DOHH2 (cell line): ENCODE measurements around the gene AP1AR.
A peak's percentile ranks its signal among the peaks of the same experiment; 100 is the strongest.
"Not testable (repeated sequence)": the region's sequence is repeated elsewhere in the genome, so short reads cannot be mapped to it uniquely, and the experiment has no call there.

Experiments
- H3F3A ChIP-seq: fragments of 200-600 bp; sonication (generic), shearing (Covaris generic); 2 replicates; pipeline ENCODE4 v1.6.0; 2016; ENCODE audit warnings: antibody characterized with exemption, mild to moderate bottlenecking; ENCODE audit not compliant: control insufficient read depth, insufficient read depth
- H3K27ac ChIP-seq: fragments of 200-600 bp; sonication (generic); 2 replicates; pipeline ENCODE4 v1.5.1; 2014; ENCODE audit warnings: low read depth, mild to moderate bottlenecking, low read length, moderate library complexity
- H3K27me3 ChIP-seq: fragments of 200-600 bp; sonication (generic); 2 replicates; pipeline ENCODE4 v1.6.1; 2014; ENCODE audit warnings: mild to moderate bottlenecking, low read length, mixed read lengths; ENCODE audit not compliant: control insufficient read depth
- H3K36me3 ChIP-seq: fragments of 200-600 bp; sonication (generic); 2 replicates; pipeline ENCODE4 v1.6.1; 2014; ENCODE audit warnings: mild to moderate bottlenecking, low read length, moderate library complexity, mixed read lengths; ENCODE audit not compliant: control insufficient read depth
- H3K4me1 ChIP-seq: fragments of 200-600 bp; sonication (generic); 2 replicates; pipeline ENCODE4 v1.6.1; 2014; ENCODE audit warnings: mild to moderate bottlenecking, low read length, mixed read lengths; ENCODE audit not compliant: control insufficient read depth
- H3K4me2 ChIP-seq: fragments of 200-600 bp; sonication (generic); 2 replicates; pipeline ENCODE4 v1.6.0; 2014; ENCODE audit warnings: mild to moderate bottlenecking, low read length, moderate library complexity
- H3K4me3 ChIP-seq: fragments of 200-600 bp; sonication (generic); 2 replicates; pipeline ENCODE4 v1.5.1; 2014; ENCODE audit warnings: mild to moderate bottlenecking, low read length, mixed read lengths
- H3K79me2 ChIP-seq: fragments of 200-600 bp; sonication (generic); 2 replicates; pipeline ENCODE4 v1.6.1; 2014; ENCODE audit warnings: mild to moderate bottlenecking, low read length, mixed read lengths; ENCODE audit not compliant: control insufficient read depth
- H3K9me2 ChIP-seq: fragments of 200-600 bp; sonication (generic); replicated peaks from 2 replicates; pipeline ENCODE4 v1.6.1; 2014; ENCODE audit warnings: mild to moderate bottlenecking, low read length, mixed read lengths; ENCODE audit not compliant: control insufficient read depth
- H3K9me3 ChIP-seq: fragments of 200-600 bp; sonication (generic); 2 replicates; pipeline ENCODE4 v1.6.1; 2014; ENCODE audit warnings: antibody characterized with exemption, low read length, mixed read lengths; ENCODE audit not compliant: control insufficient read depth, insufficient read depth
- H4K20me1 ChIP-seq: fragments of 200-600 bp; sonication (generic); 2 replicates; pipeline ENCODE4 v1.6.0; 2014; ENCODE audit warnings: low read depth, mild to moderate bottlenecking, antibody characterized with exemption, low read length, moderate library complexity; ENCODE audit not compliant: control insufficient read depth, insufficient read depth
- EZH2phosphoT487 ChIP-seq: fragments of 200-600 bp; sonication (generic); IDR thresholded peaks from 2 replicates; pipeline ENCODE4 v1.6.1; 2017; ENCODE audit warnings: borderline replicate concordance, mild to moderate bottlenecking, antibody characterized with exemption, low read length, moderate library complexity, mixed read lengths
- TF ChIP-seq, protein P1 (sequence below): fragments of 200-600 bp; sonication (generic); IDR thresholded peaks from one replicate; pipeline ENCODE4 v1.5.1; 2014; ENCODE audit warnings: antibody characterized with exemption, mild to moderate bottlenecking, low read depth, low read length; ENCODE audit not compliant: poor library complexity, severe bottlenecking

The AP1AR gene

DNA sequence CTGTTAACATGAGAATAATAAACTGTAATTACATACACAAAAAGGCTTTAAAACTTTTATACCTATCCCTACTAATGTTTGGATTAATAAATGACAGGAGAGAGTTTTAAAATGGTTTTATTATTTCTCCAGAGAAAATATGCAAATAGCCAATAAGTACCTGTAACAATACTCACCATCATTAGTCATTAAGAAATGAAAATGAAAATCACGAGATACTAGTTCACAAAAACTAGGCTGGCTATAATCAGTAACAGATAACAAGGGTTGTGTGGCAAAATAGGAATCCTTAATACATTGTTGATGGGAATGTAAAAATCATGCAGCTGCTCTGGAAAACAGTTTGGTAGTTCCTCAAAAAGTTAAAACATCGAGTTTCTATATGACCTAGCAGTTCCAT, 25.2 kb upstream of the AP1AR start:
- TF ChIP-seq, protein P1, sequence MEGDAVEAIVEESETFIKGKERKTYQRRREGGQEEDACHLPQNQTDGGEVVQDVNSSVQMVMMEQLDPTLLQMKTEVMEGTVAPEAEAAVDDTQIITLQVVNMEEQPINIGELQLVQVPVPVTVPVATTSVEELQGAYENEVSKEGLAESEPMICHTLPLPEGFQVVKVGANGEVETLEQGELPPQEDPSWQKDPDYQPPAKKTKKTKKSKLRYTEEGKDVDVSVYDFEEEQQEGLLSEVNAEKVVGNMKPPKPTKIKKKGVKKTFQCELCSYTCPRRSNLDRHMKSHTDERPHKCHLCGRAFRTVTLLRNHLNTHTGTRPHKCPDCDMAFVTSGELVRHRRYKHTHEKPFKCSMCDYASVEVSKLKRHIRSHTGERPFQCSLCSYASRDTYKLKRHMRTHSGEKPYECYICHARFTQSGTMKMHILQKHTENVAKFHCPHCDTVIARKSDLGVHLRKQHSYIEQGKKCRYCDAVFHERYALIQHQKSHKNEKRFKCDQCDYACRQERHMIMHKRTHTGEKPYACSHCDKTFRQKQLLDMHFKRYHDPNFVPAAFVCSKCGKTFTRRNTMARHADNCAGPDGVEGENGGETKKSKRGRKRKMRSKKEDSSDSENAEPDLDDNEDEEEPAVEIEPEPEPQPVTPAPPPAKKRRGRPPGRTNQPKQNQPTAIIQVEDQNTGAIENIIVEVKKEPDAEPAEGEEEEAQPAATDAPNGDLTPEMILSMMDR = no peak
- TF ChIP-seq EZH2phosphoT487 = no peak
- no peaks in the 10 kb centered on the region for H3K9me3 ChIP-seq
- H3F3A ChIP-seq = no peaks in the 10 kb centered on the region
- no peaks in the 10 kb centered on the region for H4K20me1 ChIP-seq
- no peaks in the 10 kb centered on the region for H3K79me2 ChIP-seq
- H3K9me2 ChIP-seq = no peaks in the 10 kb centered on the region
- H3K27me3 ChIP-seq = no peaks in the 10 kb centered on the region
- H3K4me2 ChIP-seq = no peak overlapping the region
- H3K36me3 ChIP-seq = no peaks in the 10 kb centered on the region
- no peak overlapping the region for H3K27ac ChIP-seq
- no peak overlapping the region for H3K4me3 ChIP-seq
- H3K4me1 ChIP-seq = peaks cover 11% of the 10 kb centered on the region

DNA sequence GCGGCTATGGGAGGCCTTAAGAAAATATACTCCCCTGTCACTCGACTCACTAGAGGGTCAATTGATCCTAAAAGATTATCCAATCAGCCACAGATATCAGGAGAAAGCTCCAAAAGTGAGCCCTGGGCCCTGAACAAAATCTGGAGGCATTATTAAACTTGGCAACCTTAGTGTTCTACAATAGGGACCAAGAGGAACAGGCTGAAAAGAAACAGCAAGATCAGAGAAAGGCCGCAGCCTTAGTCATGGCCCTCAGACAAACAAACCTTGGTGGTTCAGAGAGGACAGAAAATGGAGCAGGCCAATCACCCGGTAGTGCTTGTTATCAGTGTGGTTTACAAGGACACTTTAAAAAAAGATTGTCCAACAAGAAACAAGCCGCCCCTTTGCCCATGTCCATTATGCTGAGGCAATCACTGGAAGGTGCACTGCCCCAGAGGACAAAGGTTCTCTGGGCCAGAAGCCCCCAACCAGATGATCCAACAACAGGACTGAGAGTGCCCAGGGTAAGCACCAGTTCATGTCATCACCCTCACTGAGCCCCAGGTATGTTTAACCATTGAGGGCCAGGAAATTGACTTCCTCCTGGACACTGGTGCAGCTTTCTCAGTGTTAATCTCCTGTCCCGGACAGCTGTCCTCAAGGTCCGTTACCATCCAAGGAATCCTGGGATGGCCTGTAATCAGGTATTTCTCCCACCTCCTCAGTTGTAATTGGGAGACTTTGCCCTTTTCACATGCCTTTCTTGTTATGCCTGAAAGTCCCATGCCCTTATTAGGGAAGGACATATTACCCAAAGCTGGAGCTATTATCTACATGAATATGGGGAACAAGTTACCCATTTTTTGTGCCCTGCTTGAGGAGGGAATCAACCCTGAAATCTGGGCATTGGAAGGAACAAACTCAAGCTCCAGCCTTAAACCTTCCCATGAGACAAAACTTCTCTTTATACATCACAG, 23.2 kb upstream of the AP1AR start:
- H3F3A ChIP-seq, H3K27ac ChIP-seq, H3K9me2 ChIP-seq, H3K9me3 ChIP-seq, H3K79me2 ChIP-seq, H3K36me3 ChIP-seq, H3K4me2 ChIP-seq, H3K27me3 ChIP-seq, H4K20me1 ChIP-seq, H3K4me3 ChIP-seq: not testable (repeated sequence)
- H3K4me1 ChIP-seq = peaks cover 13% of the 10 kb centered on the region

DNA sequence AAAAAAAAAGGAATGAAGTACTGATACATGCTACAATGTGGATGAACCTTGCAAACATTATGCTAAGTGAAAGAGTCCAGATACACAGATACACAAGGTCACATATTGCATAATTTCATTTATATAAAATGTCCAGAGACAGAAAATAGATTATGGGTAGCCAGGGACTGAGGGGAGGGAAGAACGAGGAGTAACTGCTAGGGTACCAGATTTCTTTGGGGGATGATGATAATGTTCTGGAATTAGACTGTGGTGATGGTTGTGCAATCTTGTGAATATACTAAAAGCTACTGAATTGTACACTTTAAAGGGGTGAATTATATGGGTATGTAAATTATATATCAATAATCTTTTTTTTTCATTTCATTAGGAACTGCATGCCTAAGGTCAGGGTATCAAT, 20.8 kb upstream of the AP1AR start:
- H3K79me2 ChIP-seq = no peaks in the 10 kb centered on the region
- H3K4me3 ChIP-seq = no peak overlapping the region
- H3K27ac ChIP-seq = no peak overlapping the region
- no peaks in the 10 kb centered on the region for H3K9me2 ChIP-seq
- no peak overlapping the region for H3K4me2 ChIP-seq
- H3K4me1 ChIP-seq = peaks cover 29% of the 10 kb centered on the region
- H4K20me1 ChIP-seq = no peaks in the 10 kb centered on the region
- no peaks in the 10 kb centered on the region for H3K27me3 ChIP-seq
- H3F3A ChIP-seq = no peaks in the 10 kb centered on the region; the same call in 1 of the 2 replicates
- H3K9me3 ChIP-seq = no peaks in the 10 kb centered on the region
- H3K36me3 ChIP-seq = no peaks in the 10 kb centered on the region
- TF ChIP-seq, protein P1 = no peak
- no peak for TF ChIP-seq EZH2phosphoT487

DNA sequence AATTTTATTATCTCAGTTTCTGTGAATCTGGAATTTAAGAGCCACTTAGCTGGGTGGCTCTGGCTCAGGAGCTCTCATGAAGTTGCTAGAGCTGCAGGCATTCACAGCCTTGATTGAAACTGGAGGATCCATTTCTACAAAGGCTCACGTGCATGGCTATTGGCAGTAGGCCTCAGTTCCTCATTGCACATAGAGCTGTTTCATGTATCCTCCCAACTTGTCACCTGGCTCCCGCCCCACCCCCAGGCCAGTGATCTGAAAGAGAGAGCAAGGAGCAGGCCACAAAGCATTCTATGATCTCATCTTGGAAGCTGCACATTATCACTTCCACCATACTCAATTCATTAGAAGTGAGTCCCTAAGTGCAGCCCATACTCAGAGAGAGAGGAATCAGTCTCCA, 18.5 kb upstream of the AP1AR start:
- H3K4me2 ChIP-seq = peak overlapping the region; percentile 11; the same call in 1 of the 2 replicates
- no peak overlapping the region for H3K27ac ChIP-seq
- H3K4me1 ChIP-seq = peaks cover 24% of the 10 kb centered on the region
- no peaks in the 10 kb centered on the region for H3K9me2 ChIP-seq
- H3K4me3 ChIP-seq = no peak overlapping the region
- TF ChIP-seq, protein P1 = no peak
- no peak for TF ChIP-seq EZH2phosphoT487
- H3K9me3 ChIP-seq = no peaks in the 10 kb centered on the region
- no peaks in the 10 kb centered on the region for H4K20me1 ChIP-seq
- no peaks in the 10 kb centered on the region for H3K36me3 ChIP-seq
- no peaks in the 10 kb centered on the region for H3K27me3 ChIP-seq
- H3K79me2 ChIP-seq = no peaks in the 10 kb centered on the region
- H3F3A ChIP-seq = no peaks in the 10 kb centered on the region; the same call in 1 of the 2 replicates
